ENCODE results near the gene STARD13.

STARD13 gene

DNA sequence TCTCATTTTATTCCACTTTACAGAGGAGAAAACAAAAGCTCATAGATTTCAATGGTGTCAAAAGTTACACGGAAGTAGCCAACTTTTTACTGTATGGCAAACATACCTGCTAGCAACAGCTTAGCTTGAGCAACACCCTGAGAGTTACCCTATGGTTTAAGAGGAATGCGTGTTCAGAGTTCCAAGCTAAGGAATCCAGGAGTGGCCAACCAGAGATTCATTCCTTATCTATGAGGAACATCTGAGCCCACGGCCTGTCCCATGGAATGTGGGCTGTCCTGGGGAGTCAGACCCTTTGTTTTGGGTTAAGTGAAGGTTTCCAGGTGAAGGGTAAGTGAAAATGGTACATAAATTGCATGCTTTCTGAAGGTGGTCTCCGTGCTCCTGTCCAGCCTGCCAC, 67.5 kb downstream of the STARD13 start:
- Histone ChIP-seq H3K27me3 (ENCODE audit: low read depth, low read length) (no peaks in the 10 kb centered on the region), H3K36me3 (ENCODE audit: control insufficient read depth in 1 of 2, insufficient read depth in 2 of 2, low read length in 2 of 2) (no peaks in the 10 kb centered on the region), H3K9me3 (ENCODE audit: control insufficient read depth in 1 of 2, low read length in 2 of 2) (no peaks in the 10 kb centered on the region), H3K4me1 (ENCODE audit: control insufficient read depth in 1 of 2, insufficient read depth in 2 of 2, low read length in 2 of 2) (peaks cover 0 to 70% of the 10 kb centered on the region in 2 donors), H3K27ac (ENCODE audit: low read length) (no peak overlapping the region), H3K4me3 (ENCODE audit: low read depth in 1 of 2, low read length in 2 of 2) (no peak overlapping the region)

DNA sequence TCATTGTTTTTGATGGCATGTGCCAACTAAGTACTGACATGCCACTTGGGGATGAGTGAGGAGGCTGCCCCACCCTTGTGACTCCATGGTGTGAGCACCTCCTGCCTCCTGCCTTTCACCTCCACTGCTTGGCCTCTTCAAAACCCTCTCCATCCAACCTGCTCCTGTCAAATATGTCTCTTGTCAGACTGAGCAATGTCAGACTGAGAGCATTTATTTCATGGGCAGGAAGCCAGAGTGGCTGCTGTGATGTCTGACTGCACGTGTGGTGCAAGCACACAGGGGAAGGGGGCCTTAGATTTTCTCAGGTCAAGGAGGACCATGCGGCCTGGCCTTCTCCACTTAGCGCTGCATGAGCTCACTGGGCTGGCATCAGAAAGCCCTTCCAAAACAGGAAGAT, 68.3 kb downstream of the STARD13 start:
- Histone ChIP-seq H3K4me3 (ENCODE audit: low read depth in 1 of 2, low read length in 2 of 2) (no peak overlapping the region), H3K4me1 (ENCODE audit: control insufficient read depth in 1 of 2, insufficient read depth in 2 of 2, low read length in 2 of 2) (peaks cover 0 to 69% of the 10 kb centered on the region in 2 donors), H3K9me3 (ENCODE audit: control insufficient read depth in 1 of 2, low read length in 2 of 2) (no peaks in the 10 kb centered on the region), H3K27ac (ENCODE audit: low read length) (no peak overlapping the region), H3K27me3 (ENCODE audit: low read depth, low read length) (no peaks in the 10 kb centered on the region), H3K36me3 (ENCODE audit: control insufficient read depth in 1 of 2, insufficient read depth in 2 of 2, low read length in 2 of 2) (no peaks in the 10 kb centered on the region)

DNA sequence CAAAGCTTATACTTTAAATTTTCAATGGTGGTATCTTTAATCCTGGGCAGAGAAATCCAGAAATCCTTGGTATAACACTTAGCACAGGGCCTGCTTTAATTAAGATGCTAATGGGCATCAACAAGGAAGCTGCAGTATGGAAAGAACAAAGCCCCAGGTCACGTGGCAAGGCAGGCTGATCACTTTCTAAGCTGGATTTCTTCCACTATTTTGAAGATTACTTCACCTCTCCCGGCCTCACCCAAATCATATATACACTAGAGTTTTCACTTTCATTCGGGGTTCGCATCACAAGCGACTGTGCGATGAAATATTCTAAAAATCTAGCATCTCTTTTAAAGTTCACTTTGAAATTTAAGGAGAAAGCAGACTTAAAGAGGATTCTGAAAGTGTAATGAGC, 71.8 kb downstream of the STARD13 start:
- no peaks in the 10 kb centered on the region for H3K9me3 ChIP-seq (ENCODE audit: control insufficient read depth in 1 of 2, low read length in 2 of 2)
- H3K36me3 ChIP-seq (ENCODE audit: control insufficient read depth in 1 of 2, insufficient read depth in 2 of 2, low read length in 2 of 2): no peaks in the 10 kb centered on the region
- peaks cover 0 to 56% of the 10 kb centered on the region in 2 donors for H3K4me1 ChIP-seq (ENCODE audit: control insufficient read depth in 1 of 2, insufficient read depth in 2 of 2, low read length in 2 of 2)
- no peak overlapping the region for H3K4me3 ChIP-seq (ENCODE audit: low read depth in 1 of 2, low read length in 2 of 2)
- no peaks in the 10 kb centered on the region for H3K27me3 ChIP-seq (ENCODE audit: low read depth, low read length)
- peak overlapping the region; percentile 21 for H3K27ac ChIP-seq (ENCODE audit: low read length)

DNA sequence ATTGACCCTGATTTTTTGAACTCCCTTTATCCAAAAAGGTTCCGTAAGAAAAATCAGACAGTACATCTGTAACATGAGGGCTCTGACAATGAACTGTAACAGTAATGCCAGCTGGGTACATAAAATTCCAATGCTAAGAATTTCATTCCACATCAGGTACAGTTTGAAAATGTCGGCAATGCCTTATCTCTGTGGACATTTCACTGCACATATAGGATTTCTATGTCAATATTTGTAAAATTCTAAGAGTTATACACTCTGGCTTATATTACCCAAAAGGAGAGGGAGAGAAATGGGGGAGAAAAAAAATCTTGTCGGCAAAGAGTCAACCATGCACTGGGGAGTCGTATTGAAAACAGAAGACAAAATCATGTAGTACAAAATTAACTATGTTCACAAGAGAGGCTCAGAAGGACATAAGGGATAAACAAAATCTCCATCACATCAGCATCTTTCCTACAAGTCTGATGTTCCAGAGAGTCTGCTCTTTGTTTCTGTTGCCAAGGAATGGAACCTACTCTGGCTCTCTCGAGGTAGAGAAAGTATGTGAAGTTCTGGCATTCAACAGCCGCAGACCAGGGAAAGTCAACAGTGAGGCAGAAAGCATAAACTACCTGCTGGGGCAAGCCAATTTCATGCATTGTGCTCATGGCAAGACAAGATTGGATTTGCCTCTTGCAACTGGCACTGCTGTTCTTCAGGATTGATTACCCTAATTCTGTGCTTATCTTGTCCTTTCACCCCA, 72.4 kb downstream of the STARD13 start:
- no peaks in the 10 kb centered on the region for H3K36me3 ChIP-seq (ENCODE audit: control insufficient read depth in 1 of 2, insufficient read depth in 2 of 2, low read length in 2 of 2)
- no peaks in the 10 kb centered on the region for H3K9me3 ChIP-seq (ENCODE audit: control insufficient read depth in 1 of 2, low read length in 2 of 2)
- H3K27me3 ChIP-seq (ENCODE audit: low read depth, low read length): no peaks in the 10 kb centered on the region
- H3K4me1 ChIP-seq (ENCODE audit: control insufficient read depth in 1 of 2, insufficient read depth in 2 of 2, low read length in 2 of 2): peaks cover under 1 to 56% of the 10 kb centered on the region in 2 donors
- H3K27ac ChIP-seq (ENCODE audit: low read length): peak overlapping the region; percentile 21
- H3K4me3 ChIP-seq (ENCODE audit: low read depth in 1 of 2, low read length in 2 of 2): no peak overlapping the region

DNA sequence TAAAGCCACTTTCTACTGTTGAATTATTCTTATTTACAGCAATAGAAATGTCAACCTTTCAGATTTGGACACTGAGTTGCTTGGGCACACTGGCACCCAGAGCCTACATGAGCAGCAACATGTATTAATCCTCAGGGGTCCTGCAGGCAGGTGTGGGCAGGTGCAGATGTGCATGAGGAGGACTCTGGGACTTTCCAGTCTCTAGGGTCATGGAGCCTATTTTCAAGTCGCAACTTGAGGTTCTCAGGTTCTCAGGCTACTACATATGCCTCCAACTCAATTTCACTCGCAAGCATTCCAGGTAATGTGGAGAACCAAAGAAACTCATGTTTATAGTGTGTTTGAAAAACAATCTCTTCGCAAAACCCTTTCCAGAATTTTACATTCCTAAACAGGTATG, 73.2 kb downstream of the STARD13 start:
- Histone ChIP-seq H3K27me3 (ENCODE audit: low read depth, low read length) (no peaks in the 10 kb centered on the region), H3K36me3 (ENCODE audit: control insufficient read depth in 1 of 2, insufficient read depth in 2 of 2, low read length in 2 of 2) (no peaks in the 10 kb centered on the region), H3K9me3 (ENCODE audit: control insufficient read depth in 1 of 2, low read length in 2 of 2) (no peaks in the 10 kb centered on the region), H3K27ac (ENCODE audit: low read length) (no peak overlapping the region), H3K4me1 (ENCODE audit: control insufficient read depth in 1 of 2, insufficient read depth in 2 of 2, low read length in 2 of 2) (peaks cover 7 to 57% of the 10 kb centered on the region in 2 donors), H3K4me3 (ENCODE audit: low read depth in 1 of 2, low read length in 2 of 2) (no peak overlapping the region)

DNA sequence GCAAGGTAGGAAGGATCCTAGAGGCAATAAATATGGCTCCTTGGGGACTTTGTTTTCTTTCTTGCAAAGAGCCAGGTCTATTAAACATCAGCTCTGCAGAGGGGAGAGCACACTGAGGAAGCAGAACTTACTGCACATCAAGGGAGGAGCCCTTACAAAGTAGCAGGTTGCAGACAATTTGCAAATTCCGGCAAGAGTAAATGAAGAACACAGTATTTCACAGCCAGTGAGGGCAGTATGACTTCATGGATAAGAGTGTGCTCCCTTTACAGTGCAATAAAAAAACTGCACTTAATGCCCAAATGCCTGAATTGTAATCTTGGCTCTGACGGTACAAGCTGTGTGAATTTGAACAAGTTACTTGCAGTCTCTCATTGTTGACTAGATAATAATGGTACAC, 75.5 kb downstream of the STARD13 start:
- Histone ChIP-seq H3K27ac (ENCODE audit: low read length) (no peak overlapping the region), H3K27me3 (ENCODE audit: low read depth, low read length) (no peaks in the 10 kb centered on the region), H3K4me3 (ENCODE audit: low read depth in 1 of 2, low read length in 2 of 2) (no peak overlapping the region), H3K9me3 (ENCODE audit: control insufficient read depth in 1 of 2, low read length in 2 of 2) (no peaks in the 10 kb centered on the region), H3K4me1 (ENCODE audit: control insufficient read depth in 1 of 2, insufficient read depth in 2 of 2, low read length in 2 of 2) (peaks cover 22 to 60% of the 10 kb centered on the region in 2 donors), H3K36me3 (ENCODE audit: control insufficient read depth in 1 of 2, insufficient read depth in 2 of 2, low read length in 2 of 2) (no peaks in the 10 kb centered on the region)

DNA sequence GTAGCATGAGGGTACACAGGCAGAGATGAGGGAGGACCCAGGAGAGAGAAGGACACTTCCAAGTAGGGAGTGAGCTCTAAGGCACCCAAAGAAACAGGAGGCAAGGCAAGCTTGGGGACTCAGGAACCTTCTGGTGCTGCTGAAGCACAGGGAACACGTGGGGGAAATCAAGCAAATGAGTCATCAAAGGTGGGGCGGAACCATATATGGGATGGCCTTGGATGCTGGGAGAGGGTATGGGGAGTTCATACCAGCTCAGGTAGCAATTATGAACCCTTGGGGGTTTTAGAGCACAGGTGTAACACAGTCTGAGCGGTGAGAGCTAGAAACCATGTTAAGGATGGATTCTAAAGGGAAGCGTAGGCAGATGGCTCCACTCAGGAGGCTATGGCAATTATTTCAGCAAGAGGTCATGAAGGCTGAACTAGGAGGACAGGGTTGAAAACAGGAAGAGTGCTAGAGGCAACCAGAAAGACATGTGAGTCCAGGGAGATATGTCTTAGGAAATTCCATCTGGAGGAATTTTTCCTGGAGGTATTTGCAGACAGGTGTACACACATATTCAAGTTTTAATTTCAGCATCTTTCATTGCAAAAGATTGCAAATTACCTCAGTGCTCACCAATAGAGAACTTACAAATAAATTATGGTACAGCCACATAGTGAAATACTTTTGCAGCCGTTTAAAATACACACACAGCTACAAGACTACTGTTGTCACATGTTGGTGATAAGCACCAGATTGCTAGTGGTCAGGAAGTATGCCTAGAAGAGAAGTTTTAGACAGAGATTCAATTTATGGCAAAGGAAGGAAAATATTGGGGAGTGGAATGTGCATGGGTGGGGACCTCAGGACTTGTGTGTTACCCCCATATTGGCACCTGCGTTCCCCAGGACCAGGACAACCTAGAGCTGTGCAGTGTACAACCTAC, 77.0 kb downstream of the STARD13 start:
- Histone ChIP-seq H3K9me3 (ENCODE audit: control insufficient read depth in 1 of 2, low read length in 2 of 2) (no peaks in the 10 kb centered on the region), H3K27me3 (ENCODE audit: low read depth, low read length) (no peaks in the 10 kb centered on the region), H3K4me1 (ENCODE audit: control insufficient read depth in 1 of 2, insufficient read depth in 2 of 2, low read length in 2 of 2) (peaks cover 22 to 50% of the 10 kb centered on the region in 2 donors), H3K4me3 (ENCODE audit: low read depth in 1 of 2, low read length in 2 of 2) (no peak overlapping the region), H3K36me3 (ENCODE audit: control insufficient read depth in 1 of 2, insufficient read depth in 2 of 2, low read length in 2 of 2) (no peaks in the 10 kb centered on the region), H3K27ac (ENCODE audit: low read length) (peak overlapping the region; percentile 48)

DNA sequence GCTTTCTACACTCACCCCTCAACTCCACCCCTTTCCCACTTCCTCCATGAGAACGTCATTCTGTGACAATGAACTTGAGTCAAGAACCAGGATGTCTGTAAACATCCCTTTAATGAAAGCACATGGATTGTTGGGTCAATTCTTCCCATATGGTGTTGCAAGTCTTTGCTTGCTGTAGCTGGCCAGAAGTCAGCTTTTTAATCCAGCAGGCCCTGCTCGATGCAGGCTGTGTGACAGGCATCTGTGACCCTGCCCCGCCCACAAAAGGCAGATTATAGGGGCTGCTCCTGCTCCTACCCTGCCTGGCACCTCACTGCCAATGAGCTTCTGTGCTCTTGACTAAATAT, 78.0 kb downstream of the STARD13 start:
- Histone ChIP-seq H3K9me3 (ENCODE audit: control insufficient read depth in 1 of 2, low read length in 2 of 2) (no peaks in the 10 kb centered on the region), H3K4me1 (ENCODE audit: control insufficient read depth in 1 of 2, insufficient read depth in 2 of 2, low read length in 2 of 2) (peaks cover 22 to 41% of the 10 kb centered on the region in 2 donors), H3K27me3 (ENCODE audit: low read depth, low read length) (no peaks in the 10 kb centered on the region), H3K27ac (ENCODE audit: low read length) (peak overlapping the region; percentile 94), H3K4me3 (ENCODE audit: low read depth in 1 of 2, low read length in 2 of 2) (no peak overlapping the region), H3K36me3 (ENCODE audit: control insufficient read depth in 1 of 2, insufficient read depth in 2 of 2, low read length in 2 of 2) (no peaks in the 10 kb centered on the region)

DNA sequence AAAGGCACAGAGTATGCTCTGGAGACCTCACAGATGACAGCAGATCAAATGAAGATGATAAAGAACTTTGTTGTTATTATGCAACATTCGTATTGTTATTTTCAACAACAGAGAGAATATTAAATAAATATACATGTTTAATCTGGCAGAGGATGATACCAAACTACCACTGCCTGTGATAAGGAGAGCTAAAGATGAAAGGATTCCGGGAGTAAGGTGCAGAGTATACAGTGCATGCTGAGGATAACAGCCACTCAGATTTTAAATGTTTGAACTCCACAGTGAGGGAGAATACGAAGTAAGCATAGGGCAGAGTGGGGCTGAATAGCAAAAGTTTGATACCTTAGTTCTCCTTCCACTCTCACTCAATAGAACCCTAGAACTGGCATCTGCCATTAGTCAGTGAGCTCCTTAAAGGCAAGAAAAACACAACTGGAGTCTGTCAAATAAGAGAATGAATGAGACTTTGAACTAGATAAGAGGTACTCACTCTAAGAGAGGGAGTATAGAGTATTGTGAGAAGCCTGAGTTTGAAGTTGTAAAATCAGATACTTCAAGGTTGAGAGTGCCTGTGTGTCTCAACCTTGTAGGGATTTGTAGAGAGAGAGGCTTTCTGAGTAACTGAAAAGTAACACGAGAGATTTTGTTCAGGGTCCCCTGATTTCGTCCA, 78.5 kb downstream of the STARD13 start:
- Histone ChIP-seq H3K4me3 (ENCODE audit: low read depth in 1 of 2, low read length in 2 of 2) (peak overlapping the region in 1 of 2 donors; percentile 9), H3K36me3 (ENCODE audit: control insufficient read depth in 1 of 2, insufficient read depth in 2 of 2, low read length in 2 of 2) (no peaks in the 10 kb centered on the region), H3K27me3 (ENCODE audit: low read depth, low read length) (no peaks in the 10 kb centered on the region), H3K27ac (ENCODE audit: low read length) (peak overlapping the region; percentile 94), H3K4me1 (ENCODE audit: control insufficient read depth in 1 of 2, insufficient read depth in 2 of 2, low read length in 2 of 2) (peaks cover 24 to 41% of the 10 kb centered on the region in 2 donors), H3K9me3 (ENCODE audit: control insufficient read depth in 1 of 2, low read length in 2 of 2) (no peaks in the 10 kb centered on the region)

DNA sequence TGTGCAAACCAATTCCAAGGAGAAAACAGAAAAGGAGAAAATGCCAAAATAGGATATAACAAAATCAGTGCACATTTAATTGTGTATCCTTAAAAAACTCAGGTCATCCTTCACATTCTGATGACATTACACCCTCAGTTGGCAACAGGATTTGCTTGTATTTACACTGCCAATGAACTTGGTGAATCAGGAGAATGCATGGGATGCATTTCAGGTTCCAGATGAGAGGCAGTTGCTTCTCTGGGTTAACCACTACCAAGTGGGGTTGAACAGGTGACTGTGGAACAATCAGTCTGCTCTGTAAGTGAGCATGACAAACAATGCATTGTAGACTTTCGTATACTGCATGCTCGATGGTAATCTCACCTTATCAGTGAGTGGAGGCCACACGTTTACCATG, 79.1 kb downstream of the STARD13 start:
- H3K36me3 ChIP-seq (ENCODE audit: control insufficient read depth in 1 of 2, insufficient read depth in 2 of 2, low read length in 2 of 2): no peaks in the 10 kb centered on the region
- H3K27me3 ChIP-seq (ENCODE audit: low read depth, low read length): no peaks in the 10 kb centered on the region
- H3K9me3 ChIP-seq (ENCODE audit: control insufficient read depth in 1 of 2, low read length in 2 of 2): no peaks in the 10 kb centered on the region
- peaks cover 25 to 40% of the 10 kb centered on the region in 2 donors for H3K4me1 ChIP-seq (ENCODE audit: control insufficient read depth in 1 of 2, insufficient read depth in 2 of 2, low read length in 2 of 2)
- H3K4me3 ChIP-seq (ENCODE audit: low read depth in 1 of 2, low read length in 2 of 2): peak overlapping the region; percentile 6 to 47
- H3K27ac ChIP-seq (ENCODE audit: low read length): peak overlapping the region; percentile 94

DNA sequence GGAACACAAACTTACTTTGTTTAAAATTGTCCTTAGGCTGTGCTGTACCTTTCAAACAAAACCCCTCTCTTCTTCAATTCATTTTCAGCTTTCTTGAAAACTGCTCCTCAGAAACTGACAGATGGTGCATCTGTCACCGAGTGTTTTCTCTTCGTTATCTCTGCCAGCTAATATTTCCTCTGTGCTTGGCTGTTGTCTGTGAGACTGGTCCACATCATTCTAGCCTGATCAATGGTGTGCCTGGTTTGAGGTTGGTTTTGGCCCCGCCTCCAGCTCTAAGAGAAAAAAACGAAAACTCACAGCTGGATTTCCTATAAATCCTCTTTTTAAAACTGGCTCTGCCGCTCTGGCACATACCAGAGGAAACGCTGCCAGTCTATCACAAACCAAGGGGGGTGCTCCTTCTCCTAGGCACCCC, 79.7 kb downstream of the STARD13 start:
- Histone ChIP-seq H3K4me3 (ENCODE audit: low read depth in 1 of 2, low read length in 2 of 2) (peak overlapping the region; percentile 47 to 52), H3K36me3 (ENCODE audit: control insufficient read depth in 1 of 2, insufficient read depth in 2 of 2, low read length in 2 of 2) (no peaks in the 10 kb centered on the region), H3K4me1 (ENCODE audit: control insufficient read depth in 1 of 2, insufficient read depth in 2 of 2, low read length in 2 of 2) (peaks cover 25 to 40% of the 10 kb centered on the region in 2 donors), H3K27me3 (ENCODE audit: low read depth, low read length) (no peaks in the 10 kb centered on the region), H3K27ac (ENCODE audit: low read length) (peak overlapping the region; percentile 94), H3K9me3 (ENCODE audit: control insufficient read depth in 1 of 2, low read length in 2 of 2) (no peaks in the 10 kb centered on the region)

Measured in muscle layer of duodenum (tissue), 2 donors.